ENCODE measurements around the gene PILRB.
"Not testable (repeated sequence)": the region's sequence is repeated elsewhere in the genome, so short reads cannot be mapped to it uniquely, and the experiment has no call there.

GRCh38 chr7:100341286-100341685 is 16.6 kb upstream of the PILRB start:
- TF ChIP-seq EZH2 (IDR thresholded peaks at IDR 0.05; ENCODE audit: borderline replicate concordance, insufficient read depth, low read length, poor library complexity, severe bottlenecking); CTCF (IDR thresholded peaks at IDR 0.05; ENCODE audit: poor library complexity, severe bottlenecking); SMC3 (conservative IDR thresholded peaks at IDR 0.05; ENCODE audit: poor library complexity): not testable (repeated sequence)

Data from neural cell (in vitro differentiated cells).